BE2C (cell line): ENCODE data around the gene TRPV5.

Experiments
- DNase-seq: peaks from one replicate; pipeline ENCODE4 v3.0.0-alpha.2; 2020
- H3K27me3 ChIP-seq: fragments of 250-450 bp; sonication (Bioruptor Pico); 2 replicates; pipeline ENCODE4 v1.5.1; 2020; ENCODE audit warnings: mild to moderate bottlenecking
- H3K36me3 ChIP-seq: fragments of 250-450 bp; sonication (Bioruptor Pico); 2 replicates; pipeline ENCODE4 v1.5.1; 2020; ENCODE audit warnings: mild to moderate bottlenecking
- H3K4me1 ChIP-seq: fragments of 250-450 bp; sonication (Bioruptor Pico); 2 replicates; pipeline ENCODE4 v1.5.1; 2020
- H3K4me3 ChIP-seq: 2 replicates; pipeline ENCODE4 v1.5.1; 2011; ENCODE audit warnings: low read depth, low read length
- H3K9me3 ChIP-seq: fragments of 250-450 bp; sonication (Bioruptor Pico); 2 replicates; pipeline ENCODE4 v1.5.1; 2020
- TF ChIP-seq, protein P1 (sequence below): IDR thresholded peaks from 2 replicates; pipeline ENCODE4 v1.5.1; 2012; ENCODE audit warnings: mild to moderate bottlenecking, low read depth, low read length

TRPV5 gene

DNA sequence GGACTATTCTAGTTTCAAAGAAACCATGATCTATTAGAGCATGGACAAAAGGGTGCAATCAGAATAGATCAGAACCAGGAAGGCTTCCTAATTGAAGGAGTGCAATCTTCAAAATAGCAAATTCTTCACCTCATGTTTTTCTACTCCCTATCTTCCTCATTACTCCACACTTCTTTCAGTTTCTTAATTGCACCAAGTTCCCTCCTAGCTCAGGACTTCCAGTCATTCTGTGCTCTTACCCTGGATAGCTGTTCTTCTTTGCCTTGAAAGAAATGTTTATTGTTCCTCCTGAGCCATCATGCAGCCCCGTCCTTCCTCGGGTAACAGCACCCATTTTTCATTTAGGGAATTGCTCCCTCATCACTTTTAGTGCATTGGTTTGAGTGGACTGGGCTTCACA lies 23.1 kb downstream of the TRPV5 start:
- Histone ChIP-seq H3K4me3 (no peak overlapping the region), H3K36me3 (no peaks in the 10 kb centered on the region), H3K9me3 (no peaks in the 10 kb centered on the region; the same call in none of the 2 replicates), H3K4me1 (no peaks in the 10 kb centered on the region), H3K27me3 (no peaks in the 10 kb centered on the region)
- DNase-seq, result no peak
- TF ChIP-seq, protein P1, sequence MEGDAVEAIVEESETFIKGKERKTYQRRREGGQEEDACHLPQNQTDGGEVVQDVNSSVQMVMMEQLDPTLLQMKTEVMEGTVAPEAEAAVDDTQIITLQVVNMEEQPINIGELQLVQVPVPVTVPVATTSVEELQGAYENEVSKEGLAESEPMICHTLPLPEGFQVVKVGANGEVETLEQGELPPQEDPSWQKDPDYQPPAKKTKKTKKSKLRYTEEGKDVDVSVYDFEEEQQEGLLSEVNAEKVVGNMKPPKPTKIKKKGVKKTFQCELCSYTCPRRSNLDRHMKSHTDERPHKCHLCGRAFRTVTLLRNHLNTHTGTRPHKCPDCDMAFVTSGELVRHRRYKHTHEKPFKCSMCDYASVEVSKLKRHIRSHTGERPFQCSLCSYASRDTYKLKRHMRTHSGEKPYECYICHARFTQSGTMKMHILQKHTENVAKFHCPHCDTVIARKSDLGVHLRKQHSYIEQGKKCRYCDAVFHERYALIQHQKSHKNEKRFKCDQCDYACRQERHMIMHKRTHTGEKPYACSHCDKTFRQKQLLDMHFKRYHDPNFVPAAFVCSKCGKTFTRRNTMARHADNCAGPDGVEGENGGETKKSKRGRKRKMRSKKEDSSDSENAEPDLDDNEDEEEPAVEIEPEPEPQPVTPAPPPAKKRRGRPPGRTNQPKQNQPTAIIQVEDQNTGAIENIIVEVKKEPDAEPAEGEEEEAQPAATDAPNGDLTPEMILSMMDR, result no peak

DNA sequence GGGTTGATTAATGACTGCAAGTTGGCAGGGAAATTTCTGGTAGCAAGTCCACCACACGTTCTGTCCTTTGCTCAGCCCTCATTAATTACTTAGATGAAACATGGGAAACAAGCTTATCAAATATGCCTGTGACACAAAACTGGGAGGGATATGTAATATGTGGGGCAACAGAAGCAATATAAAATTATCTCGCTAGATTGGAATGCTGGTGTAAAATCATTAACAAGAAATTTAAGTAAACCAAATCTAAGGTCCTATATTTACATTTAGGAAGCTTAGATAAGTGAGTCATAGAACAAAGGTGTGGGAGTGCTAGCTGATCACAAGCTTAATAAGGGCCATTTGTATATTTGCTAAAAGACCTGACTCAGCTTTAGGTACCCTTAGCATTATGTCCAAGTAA lies 23.5 kb downstream of the TRPV5 start:
- Histone ChIP-seq H3K9me3 (no peaks in the 10 kb centered on the region; the same call in none of the 2 replicates), H3K27me3 (no peaks in the 10 kb centered on the region), H3K36me3 (no peaks in the 10 kb centered on the region), H3K4me3 (no peak overlapping the region), H3K4me1 (no peaks in the 10 kb centered on the region)
- no peak for DNase-seq
- TF ChIP-seq, protein P1, result no peak

DNA sequence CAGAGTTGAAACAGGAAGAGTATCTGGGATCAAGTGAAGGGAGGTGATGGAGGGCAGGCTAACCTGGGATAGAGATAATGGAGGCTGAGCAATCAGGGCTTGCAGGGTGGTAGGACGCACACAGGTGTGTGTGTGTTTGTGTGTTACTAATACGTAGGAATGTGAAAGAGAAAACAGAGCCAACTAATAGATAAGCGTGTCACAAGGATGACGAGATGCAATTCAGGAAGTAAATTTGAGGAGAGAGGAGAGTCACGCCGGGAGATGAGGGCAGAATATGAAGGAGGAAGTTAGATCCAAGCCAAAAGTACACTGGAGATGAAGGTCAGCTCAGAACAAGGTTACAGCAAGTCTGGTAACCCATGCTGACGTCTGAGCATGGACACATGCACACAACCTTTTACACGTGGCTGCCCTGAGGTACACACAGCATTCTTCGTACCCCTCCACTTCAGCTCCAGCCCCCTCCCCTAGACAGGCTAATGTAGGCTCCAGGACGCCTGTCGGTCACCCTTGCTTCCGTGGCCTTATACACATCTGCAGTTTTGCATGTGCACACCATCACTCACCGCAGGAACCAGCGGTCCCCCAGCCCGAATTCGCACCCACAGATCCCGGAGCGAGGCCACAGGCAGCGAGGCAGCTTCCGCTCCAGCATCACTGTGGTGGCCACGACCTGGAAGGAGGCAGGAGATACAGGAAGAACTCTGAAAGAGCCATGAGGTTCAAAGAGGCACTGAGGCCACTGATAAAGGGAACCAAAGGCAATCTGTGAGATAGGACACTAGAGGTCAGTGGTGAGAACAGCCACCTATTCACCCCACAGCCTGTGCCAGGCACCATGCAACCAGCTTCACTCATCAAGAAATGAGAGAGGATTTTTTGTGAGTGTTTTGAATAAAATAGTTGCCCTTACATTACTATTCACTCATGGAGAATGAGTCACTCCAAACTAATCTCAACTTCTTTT lies 24.3 kb downstream of the TRPV5 start:
- TF ChIP-seq, protein P1, result peak; percentile 19
- no peak for DNase-seq
- no peaks in the 10 kb centered on the region for H3K36me3 ChIP-seq
- H3K27me3 ChIP-seq, result no peaks in the 10 kb centered on the region
- no peaks in the 10 kb centered on the region for H3K4me1 ChIP-seq
- no peaks in the 10 kb centered on the region; the same call in none of the 2 replicates for H3K9me3 ChIP-seq
- no peak overlapping the region for H3K4me3 ChIP-seq

DNA sequence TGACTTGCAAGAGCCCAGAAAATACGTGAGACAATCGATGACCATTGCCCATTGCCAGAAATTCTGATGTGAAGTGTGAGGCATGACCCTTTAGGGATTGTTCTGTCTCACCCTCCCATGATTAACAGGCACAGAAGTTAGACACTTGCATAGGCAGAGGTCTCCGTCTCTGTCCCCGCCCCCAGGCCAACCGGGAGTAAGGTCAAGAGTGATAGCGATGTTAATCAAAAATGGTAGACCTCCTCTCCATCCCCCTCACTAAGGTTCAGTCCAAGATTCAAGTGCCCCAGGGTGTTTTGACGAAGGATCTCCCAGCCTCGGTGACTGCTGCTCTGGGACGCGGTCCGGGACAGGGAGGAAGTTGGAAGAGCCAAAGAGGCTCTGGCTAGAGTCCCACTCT lies 25.3 kb downstream of the TRPV5 start:
- Histone ChIP-seq H3K4me3 (no peak overlapping the region), H3K4me1 (no peaks in the 10 kb centered on the region)
- no peak for DNase-seq

DNA sequence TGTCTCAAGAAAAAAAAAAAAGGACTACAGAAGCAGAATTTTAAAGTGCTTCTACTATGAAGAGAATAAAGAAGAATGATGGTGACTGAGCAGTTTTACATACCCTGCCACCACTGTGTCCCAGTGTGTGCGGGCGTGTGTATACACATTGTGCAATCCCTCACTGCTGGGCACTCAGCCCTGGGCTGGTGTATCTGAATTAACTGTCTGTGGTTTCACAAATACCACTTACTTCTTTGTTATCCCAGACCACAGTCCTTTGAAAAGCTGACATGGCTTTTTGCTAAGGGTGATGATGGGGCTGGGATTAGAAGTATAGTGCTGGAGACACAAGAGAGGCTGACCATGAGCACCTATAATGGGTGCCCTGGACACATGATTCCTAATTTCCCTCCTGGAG lies 26.9 kb downstream of the TRPV5 start:
- TF ChIP-seq, protein P1, result no peak
- no peaks in the 10 kb centered on the region for H3K4me1 ChIP-seq
- H3K4me3 ChIP-seq, result no peak overlapping the region
- H3K9me3 ChIP-seq, result no peaks in the 10 kb centered on the region; the same call in none of the 2 replicates
- no peaks in the 10 kb centered on the region for H3K36me3 ChIP-seq
- no peaks in the 10 kb centered on the region for H3K27me3 ChIP-seq
- no peak for DNase-seq

More for the DNA sequence above, 25.3 kb downstream of the TRPV5 start:
- TF ChIP-seq, protein P1, result no peak
- Histone ChIP-seq H3K9me3 (no peaks in the 10 kb centered on the region; the same call in none of the 2 replicates), H3K27me3 (no peaks in the 10 kb centered on the region), H3K36me3 (no peaks in the 10 kb centered on the region)

DNA sequence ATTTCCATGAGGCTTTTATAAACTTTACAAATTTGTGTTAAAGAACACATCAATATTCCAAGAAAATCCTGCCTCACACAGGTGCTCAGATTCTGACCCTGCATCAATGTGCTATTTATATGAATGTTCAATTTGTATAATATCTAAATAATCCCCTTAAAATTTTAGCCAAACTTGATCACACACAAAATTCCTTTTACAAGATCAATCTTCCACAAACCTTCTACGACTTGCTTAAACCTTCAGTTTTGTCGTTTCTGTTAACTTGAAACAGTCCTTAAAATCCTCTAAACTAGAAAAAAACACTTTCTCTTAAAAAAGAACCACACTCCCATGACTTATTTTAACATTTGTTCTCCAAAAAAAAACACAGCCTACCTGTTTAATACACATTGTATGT lies 27.8 kb downstream of the TRPV5 start:
- Histone ChIP-seq H3K4me3 (no peak overlapping the region), H3K36me3 (no peaks in the 10 kb centered on the region), H3K9me3 (no peaks in the 10 kb centered on the region; the same call in none of the 2 replicates), H3K4me1 (no peaks in the 10 kb centered on the region), H3K27me3 (no peaks in the 10 kb centered on the region)
- TF ChIP-seq, protein P1, result no peak
- no peak for DNase-seq
